ENCODE measurements around the gene LYRM2. TPM values are rescaled to one million over a fixed set of nuclear protein-coding genes. Genes with fewer than 3 reads are reported as not detected.

Gene LYRM2
- total RNA-seq, 4 donors from 2014 or later = 18.9 to 24.5 (median 19.9) TPM

DNA sequence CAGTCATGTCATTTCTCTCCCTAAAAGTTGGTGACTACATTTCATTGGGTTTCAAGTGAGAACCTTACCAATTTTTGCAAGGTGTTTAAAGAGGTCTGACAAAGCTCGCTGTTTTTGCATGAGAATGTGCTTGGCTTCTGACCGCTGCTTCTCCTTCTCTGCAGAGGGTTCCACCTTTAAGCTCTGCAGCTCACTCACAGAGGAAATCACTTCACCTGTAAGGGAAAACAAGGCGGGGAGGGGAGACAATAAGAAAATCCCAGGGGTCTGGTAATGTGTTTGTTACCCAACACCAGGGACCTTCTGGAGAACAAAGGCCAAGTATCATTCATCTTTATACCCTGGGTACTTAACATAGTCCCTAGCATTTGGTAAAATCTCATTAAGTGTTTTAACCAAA is 40.0 kb upstream of the LYRM2 start:
- Histone ChIP-seq H3K27me3 (no peaks in the 10 kb centered on the region), H3K9me3 (no peaks in the 10 kb centered on the region), H3K27ac (replicated peaks in 1 of 4) (no peak overlapping the region), H3K36me3 (peaks cover 74 to 99% (median 93%) of the 10 kb centered on the region in 4 donors), H3K4me3 (no peak overlapping the region), H3K4me1 (peaks cover 0 to 8% (median 4%) of the 10 kb centered on the region in 4 donors)
- TF ChIP-seq EP300 (IDR thresholded peaks at IDR 0.05) (no peak), POLR2A (IDR thresholded peaks at IDR 0.05; ENCODE audit: low read depth) (no peak), POLR2AphosphoS5 (IDR thresholded peaks at IDR 0.05) (no peak)
- TF ChIP-seq, protein P1, sequence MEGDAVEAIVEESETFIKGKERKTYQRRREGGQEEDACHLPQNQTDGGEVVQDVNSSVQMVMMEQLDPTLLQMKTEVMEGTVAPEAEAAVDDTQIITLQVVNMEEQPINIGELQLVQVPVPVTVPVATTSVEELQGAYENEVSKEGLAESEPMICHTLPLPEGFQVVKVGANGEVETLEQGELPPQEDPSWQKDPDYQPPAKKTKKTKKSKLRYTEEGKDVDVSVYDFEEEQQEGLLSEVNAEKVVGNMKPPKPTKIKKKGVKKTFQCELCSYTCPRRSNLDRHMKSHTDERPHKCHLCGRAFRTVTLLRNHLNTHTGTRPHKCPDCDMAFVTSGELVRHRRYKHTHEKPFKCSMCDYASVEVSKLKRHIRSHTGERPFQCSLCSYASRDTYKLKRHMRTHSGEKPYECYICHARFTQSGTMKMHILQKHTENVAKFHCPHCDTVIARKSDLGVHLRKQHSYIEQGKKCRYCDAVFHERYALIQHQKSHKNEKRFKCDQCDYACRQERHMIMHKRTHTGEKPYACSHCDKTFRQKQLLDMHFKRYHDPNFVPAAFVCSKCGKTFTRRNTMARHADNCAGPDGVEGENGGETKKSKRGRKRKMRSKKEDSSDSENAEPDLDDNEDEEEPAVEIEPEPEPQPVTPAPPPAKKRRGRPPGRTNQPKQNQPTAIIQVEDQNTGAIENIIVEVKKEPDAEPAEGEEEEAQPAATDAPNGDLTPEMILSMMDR (IDR thresholded peaks at IDR 0.05) = no peak
- WGBS = 96% methylated on average over 3 of the region's 3 CpGs
- intact Hi-C loops (cut with DNase I) = no loop called here
- no peak for DNase-seq (ENCODE audit: extremely low spot score)

DNA sequence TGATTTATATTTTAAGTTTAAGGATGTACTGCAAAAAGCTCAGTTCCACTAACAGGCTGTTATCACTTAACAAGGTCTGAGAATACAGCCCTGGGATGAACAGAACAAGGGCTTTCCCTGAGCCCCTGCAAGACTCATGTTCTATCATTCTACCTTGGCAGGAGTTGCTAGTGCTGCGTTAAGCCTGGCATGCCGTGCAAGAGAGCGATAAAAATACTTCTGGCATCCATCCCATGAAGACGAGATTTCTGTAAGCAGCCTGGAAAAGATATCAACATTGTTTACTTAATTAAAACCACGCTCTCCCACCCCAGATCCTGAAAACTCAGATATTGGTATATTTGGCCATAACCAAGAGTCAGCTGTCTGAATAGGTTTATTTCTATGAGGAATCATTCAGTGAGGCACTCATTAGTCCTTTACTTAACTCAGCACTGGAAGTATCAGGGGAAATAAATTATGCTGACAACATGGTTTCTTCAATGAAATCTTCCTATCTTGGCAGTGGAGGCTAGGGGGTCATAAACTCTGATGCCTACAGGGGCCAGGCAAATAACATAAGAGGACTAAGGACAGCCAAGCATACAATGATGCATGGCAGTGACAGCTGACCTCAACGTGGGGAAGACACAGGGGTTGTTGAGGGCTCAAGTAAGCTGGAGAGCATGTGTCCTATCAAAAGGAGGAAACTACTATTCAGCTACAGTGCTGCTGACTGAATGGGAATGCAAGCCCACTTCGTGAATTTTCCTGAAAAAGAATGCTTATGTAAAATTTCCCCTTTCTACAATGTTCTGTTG is 37.6 kb upstream of the LYRM2 start:
- no peak for TF ChIP-seq POLR2A (IDR thresholded peaks at IDR 0.05; ENCODE audit: low read depth)
- peaks cover 84 to 100% (median 94%) of the 10 kb centered on the region in 4 donors for H3K36me3 ChIP-seq
- no peak overlapping the region for H3K4me3 ChIP-seq
- 61% methylated on average over 7 of the region's 7 CpGs for WGBS
- no peaks in the 10 kb centered on the region for H3K9me3 ChIP-seq
- H3K4me1 ChIP-seq = peaks cover 0 to 10% (median 7%) of the 10 kb centered on the region in 4 donors
- H3K27me3 ChIP-seq = no peaks in the 10 kb centered on the region
- no peak for DNase-seq (ENCODE audit: extremely low spot score)
- intact Hi-C loops (cut with DNase I) = no loop called here
- H3K27ac ChIP-seq (replicated peaks in 1 of 4) = no peak overlapping the region

DNA sequence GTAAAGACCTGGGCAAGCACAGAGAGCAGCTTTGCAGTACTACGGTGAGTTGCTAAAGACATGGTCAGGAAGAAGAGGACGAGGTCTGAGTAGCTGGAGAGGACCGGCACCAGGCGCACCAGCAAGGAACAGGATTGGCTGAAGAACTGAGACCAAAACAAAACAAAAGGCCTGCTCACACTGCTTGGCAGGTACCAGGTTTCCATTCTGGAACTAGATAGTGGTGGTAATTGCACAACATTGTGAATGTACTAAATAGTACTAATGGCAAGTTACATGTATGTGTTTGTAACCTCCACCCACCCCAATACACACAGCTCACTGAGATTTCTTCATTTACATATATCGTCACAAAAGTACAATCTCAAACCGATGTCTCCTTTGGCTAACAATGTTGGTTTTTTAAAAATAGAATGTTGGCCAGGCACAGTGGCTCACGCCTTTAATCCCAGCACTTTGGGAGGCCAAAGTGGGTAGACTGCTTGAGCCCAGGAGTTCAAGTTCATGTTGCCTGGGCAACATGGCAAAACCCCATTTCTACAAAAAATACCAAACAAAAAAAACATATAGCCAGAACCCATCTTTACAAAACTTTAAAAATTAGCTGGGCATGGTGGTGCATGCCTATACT is 32.5 kb upstream of the LYRM2 start:
- intact Hi-C loops (cut with DNase I) = no loop called here
- Histone ChIP-seq H3K27ac (replicated peaks in 1 of 4) (no peak overlapping the region), H3K27me3 (no peaks in the 10 kb centered on the region), H3K36me3 (peaks cover 50 to 94% (median 70%) of the 10 kb centered on the region in 4 donors), H3K4me3 (no peak overlapping the region), H3K9me3 (no peaks in the 10 kb centered on the region), H3K4me1 (peaks cover 4 to 18% (median 9%) of the 10 kb centered on the region in 4 donors)
- no peak for DNase-seq (ENCODE audit: extremely low spot score)
- TF ChIP-seq POLR2AphosphoS5 (IDR thresholded peaks at IDR 0.05) (no peak), POLR2A (IDR thresholded peaks at IDR 0.05; ENCODE audit: low read depth) (no peak), EP300 (IDR thresholded peaks at IDR 0.05) (no peak)
- TF ChIP-seq, protein P1 (IDR thresholded peaks at IDR 0.05) = no peak
- 96% methylated on average over 7 of the region's 7 CpGs for WGBS

DNA sequence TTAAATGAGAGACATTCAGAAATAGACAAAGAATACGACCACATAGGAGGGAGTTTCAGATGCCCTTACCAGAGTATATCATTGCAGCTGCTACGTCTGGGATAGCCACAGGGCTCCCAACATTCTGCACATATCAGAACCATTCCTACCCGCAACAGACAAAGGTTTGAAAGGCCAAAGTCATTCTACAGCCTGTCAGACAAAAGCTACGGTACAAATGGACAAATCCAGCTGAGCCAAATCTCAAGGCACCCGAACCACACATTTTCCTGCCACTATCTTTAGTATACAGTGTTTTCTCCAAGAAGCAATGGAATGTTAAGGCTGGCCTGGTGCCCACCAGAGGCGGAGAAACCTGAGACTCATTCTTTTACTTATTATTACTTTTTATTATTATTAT is 30.5 kb upstream of the LYRM2 start:
- H3K27ac ChIP-seq (replicated peaks in 1 of 4) = no peak overlapping the region
- peaks cover 4 to 14% (median 8%) of the 10 kb centered on the region in 4 donors for H3K4me1 ChIP-seq
- TF ChIP-seq, protein P1 (IDR thresholded peaks at IDR 0.05) = no peak
- TF ChIP-seq EP300 (IDR thresholded peaks at IDR 0.05) (no peak), POLR2AphosphoS5 (IDR thresholded peaks at IDR 0.05) (no peak), POLR2A (IDR thresholded peaks at IDR 0.05; ENCODE audit: low read depth) (no peak)
- intact Hi-C loops (cut with DNase I) = no loop called here
- no peak for DNase-seq (ENCODE audit: extremely low spot score)
- WGBS = 52% methylated on average over 6 of the region's 6 CpGs
- H3K36me3 ChIP-seq = peaks cover 35 to 94% (median 57%) of the 10 kb centered on the region in 4 donors
- H3K27me3 ChIP-seq = no peaks in the 10 kb centered on the region
- no peak overlapping the region for H3K4me3 ChIP-seq
- no peaks in the 10 kb centered on the region for H3K9me3 ChIP-seq

DNA sequence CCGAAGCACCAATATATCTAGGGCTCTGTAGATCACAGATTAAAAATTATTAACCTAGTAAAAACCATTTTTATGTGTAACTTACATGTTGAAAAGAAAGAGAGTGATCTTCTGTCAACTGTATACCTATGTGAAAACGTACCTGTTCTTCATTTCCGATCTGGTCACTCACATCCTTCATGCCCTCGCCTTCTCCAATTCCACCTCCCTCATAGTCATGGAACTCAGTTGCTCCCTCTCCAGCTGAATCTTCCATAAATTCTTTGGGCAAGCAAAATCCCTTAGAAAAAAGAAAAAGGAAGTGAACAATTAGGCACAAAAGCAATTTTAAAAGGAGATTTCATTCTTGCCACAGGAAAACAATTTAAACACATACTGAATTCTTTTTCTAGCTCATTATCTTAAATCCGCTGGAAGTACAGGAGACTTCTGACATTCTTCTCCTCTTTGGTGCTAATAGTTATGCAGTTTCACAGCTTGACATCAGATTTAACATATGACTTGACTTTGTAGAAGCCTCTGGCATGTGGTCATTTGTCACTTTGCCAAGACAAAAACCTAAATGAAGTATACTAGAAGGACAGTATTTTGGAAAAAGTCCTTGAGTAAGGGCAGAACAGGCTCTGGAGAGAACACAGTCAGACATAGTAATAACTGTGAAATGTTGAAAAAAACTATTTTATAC is 29.5 kb upstream of the LYRM2 start:
- intact Hi-C loops (cut with DNase I) = no loop called here
- TF ChIP-seq POLR2A (IDR thresholded peaks at IDR 0.05; ENCODE audit: low read depth) (no peak), EP300 (IDR thresholded peaks at IDR 0.05) (no peak), POLR2AphosphoS5 (IDR thresholded peaks at IDR 0.05) (no peak)
- TF ChIP-seq, protein P1 (IDR thresholded peaks at IDR 0.05) = no peak
- H3K36me3 ChIP-seq = peaks cover 37 to 94% (median 57%) of the 10 kb centered on the region in 4 donors
- H3K27me3 ChIP-seq = no peaks in the 10 kb centered on the region
- no peaks in the 10 kb centered on the region for H3K9me3 ChIP-seq
- no peak overlapping the region for H3K27ac ChIP-seq (replicated peaks in 1 of 4)
- WGBS = 83% methylated on average over 5 of the region's 5 CpGs
- no peak overlapping the region for H3K4me3 ChIP-seq
- H3K4me1 ChIP-seq = peaks cover 4 to 14% (median 8%) of the 10 kb centered on the region in 4 donors
- DNase-seq (ENCODE audit: extremely low spot score) = no peak
